ENCODE data around the gene PHACTR3. TPM values are rescaled to one million over a fixed set of nuclear protein-coding genes. Genes with fewer than 3 reads are reported as not detected.

The PHACTR3 gene
- polyA plus RNA-seq, 1 experiment, result not detected

GRCh38 chr20:59652381-59652780 lies 48.0 kb downstream of the PHACTR3 start:
- Histone ChIP-seq H3K9me3 (ENCODE audit: control insufficient read depth, insufficient read depth, low read length) (no peaks in the 10 kb centered on the region), H3K27ac (ENCODE audit: low read depth, low read length) (no peak overlapping the region), H3K27me3 (ENCODE audit: control insufficient read depth, insufficient read depth, low read length) (no peaks in the 10 kb centered on the region), H3K4me3 (ENCODE audit: low read depth, low read length) (no peak overlapping the region)
- ChIA-PET CTCF (no interaction called here), POLR2A (no interaction called here)
- TF ChIP-seq CTCF (IDR thresholded peaks at IDR 0.05; ENCODE audit: low read depth, low read length), result no peak
- no peak for DNase-seq (ENCODE audit: low read depth, low spot score)

GRCh38 chr20:59656417-59656816 lies 52.1 kb downstream of the PHACTR3 start:
- ChIA-PET CTCF (no interaction called here), POLR2A (no interaction called here)
- Histone ChIP-seq H3K27ac (ENCODE audit: low read depth, low read length) (no peak overlapping the region), H3K9me3 (ENCODE audit: control insufficient read depth, insufficient read depth, low read length) (peaks cover 9% of the 10 kb centered on the region; the same call in 1 of the 2 replicates), H3K4me3 (ENCODE audit: low read depth, low read length) (no peak overlapping the region), H3K27me3 (ENCODE audit: control insufficient read depth, insufficient read depth, low read length) (no peaks in the 10 kb centered on the region)
- no peak for TF ChIP-seq CTCF (IDR thresholded peaks at IDR 0.05; ENCODE audit: low read depth, low read length)
- DNase-seq (ENCODE audit: low read depth, low spot score), result no peak

- H3K27ac ChIP-seq (ENCODE audit: low read depth, low read length), result no peak overlapping the region
- TF ChIP-seq CTCF (IDR thresholded peaks at IDR 0.05; ENCODE audit: low read depth, low read length), result no peak
- H3K9me3 ChIP-seq (ENCODE audit: control insufficient read depth, insufficient read depth, low read length), result peaks cover 15% of the 10 kb centered on the region
- no peak for DNase-seq (ENCODE audit: low read depth, low spot score)
- POLR2A ChIA-PET, result no interaction called here
- H3K27me3 ChIP-seq (ENCODE audit: control insufficient read depth, insufficient read depth, low read length), result no peaks in the 10 kb centered on the region
- CTCF ChIA-PET, result no interaction called here
- no peak overlapping the region for H3K4me3 ChIP-seq (ENCODE audit: low read depth, low read length)
These were observed 53.2 kb downstream of the PHACTR3 start for GRCh38 chr20:59657459-59658046.

GRCh38 chr20:59660471-59660870 lies 56.1 kb downstream of the PHACTR3 start:
- CTCF ChIA-PET, result no interaction called here
- POLR2A ChIA-PET, result no interaction called here
- no peak overlapping the region for H3K4me3 ChIP-seq (ENCODE audit: low read depth, low read length)
- peaks cover 30% of the 10 kb centered on the region for H3K9me3 ChIP-seq (ENCODE audit: control insufficient read depth, insufficient read depth, low read length)
- H3K27me3 ChIP-seq (ENCODE audit: control insufficient read depth, insufficient read depth, low read length), result no peaks in the 10 kb centered on the region
- H3K27ac ChIP-seq (ENCODE audit: low read depth, low read length), result no peak overlapping the region
- TF ChIP-seq CTCF (IDR thresholded peaks at IDR 0.05; ENCODE audit: low read depth, low read length), result no peak
- no peak for DNase-seq (ENCODE audit: low read depth, low spot score)

GRCh38 chr20:59661153-59661552 lies 56.8 kb downstream of the PHACTR3 start:
- Histone ChIP-seq H3K9me3 (ENCODE audit: control insufficient read depth, insufficient read depth, low read length) (peaks cover 30% of the 10 kb centered on the region), H3K4me3 (ENCODE audit: low read depth, low read length) (no peak overlapping the region), H3K27me3 (ENCODE audit: control insufficient read depth, insufficient read depth, low read length) (no peaks in the 10 kb centered on the region), H3K27ac (ENCODE audit: low read depth, low read length) (no peak overlapping the region)
- no peak for TF ChIP-seq CTCF (IDR thresholded peaks at IDR 0.05; ENCODE audit: low read depth, low read length)
- CTCF ChIA-PET, result no interaction called here
- POLR2A ChIA-PET, result no interaction called here
- no peak for DNase-seq (ENCODE audit: low read depth, low spot score)

Data from AG04450 (cell line).